Measurements from ENCODE around the gene C3orf62. TPM values are rescaled to one million over a fixed set of nuclear protein-coding genes. Genes with fewer than 3 reads are reported as not detected.
"Not testable (repeated sequence)": the region's sequence is repeated elsewhere in the genome, so short reads cannot be mapped to it uniquely, and the experiment has no call there.

C3orf62 gene
- total RNA-seq, 2 donors from 2014 or later, result 4.6 to 7.0 TPM

GRCh38 chr3:49220985-49221563 is 56.0 kb downstream of the C3orf62 start:
- not testable (repeated sequence) for ATAC-seq (replicated peaks in 1 of 2); H3K4me3 Mint-ChIP-seq; H3K27me3 Mint-ChIP-seq (ENCODE audit: low read depth); H3K9me3 Mint-ChIP-seq; H3K4me1 Mint-ChIP-seq (ENCODE audit: low read depth); H3K27ac Mint-ChIP-seq; H3K36me3 Mint-ChIP-seq (ENCODE audit: insufficient read depth in 2 of 2); DNase-seq

- ATAC-seq (replicated peaks in 1 of 2), result no peak
- H3K27ac Mint-ChIP-seq, result no peak overlapping the region
- no peaks in the 10 kb centered on the region for H3K36me3 Mint-ChIP-seq (ENCODE audit: insufficient read depth in 2 of 2)
Measured at GRCh38 chr3:49219132-49219531, 57.9 kb downstream of the C3orf62 start.

More at GRCh38 chr3:49219132-49219531, 57.9 kb downstream of the C3orf62 start:
- peaks cover 7 to 11% of the 10 kb centered on the region in 2 donors for H3K9me3 Mint-ChIP-seq
- H3K27me3 Mint-ChIP-seq (ENCODE audit: low read depth), result peaks cover 8% of the 10 kb centered on the region
- H3K4me3 Mint-ChIP-seq, result no peak overlapping the region
- H3K4me1 Mint-ChIP-seq (ENCODE audit: low read depth), result peaks cover 5% of the 10 kb centered on the region
- no peak for DNase-seq

Other genes with a start within 250 kb of the C3orf62 start
- gene IMPDH2, start 247.8 kb downstream of the C3orf62 start, total RNA-seq, result 100 to 1,000 TPM; 490 to 562 TPM
- 100 to 1,000 TPM; 120 to 123 TPM for gene QRICH1, start 183.2 kb downstream of the C3orf62 start, total RNA-seq
- 100 to 1,000 TPM; 340 to 371 TPM for gene QARS1, start 172.5 kb downstream of the C3orf62 start, total RNA-seq
- 10 to 100 TPM; 65.5 to 92.2 TPM for gene USP19, start 156.4 kb downstream of the C3orf62 start, total RNA-seq
- gene LAMB2, start 144.2 kb downstream of the C3orf62 start, total RNA-seq, result 1 to 10 TPM in 1 of 2 donors, under 1 TPM in 1; 0.39 to 1.7 TPM
- gene CCDC71, start 110.9 kb downstream of the C3orf62 start, total RNA-seq, result 10 to 100 TPM; 15.7 to 16.8 TPM
- gene KLHDC8B, start 105.6 kb downstream of the C3orf62 start, total RNA-seq, result 1 to 10 TPM; 3.0 to 5.4 TPM
- 10 to 100 TPM; 70.2 to 76.5 TPM for gene USP4, start 62.8 kb upstream of the C3orf62 start, total RNA-seq
- gene GPX1, start 81.1 kb upstream of the C3orf62 start, total RNA-seq, result 100 to 1,000 TPM; 112 to 124 TPM
- gene RHOA, start 134.7 kb upstream of the C3orf62 start, total RNA-seq, result 100 to 1,000 TPM; 458 to 468 TPM
- 10 to 100 TPM; 22.0 to 23.4 TPM for gene TCTA, start 135.2 kb upstream of the C3orf62 start, total RNA-seq
- 1 to 10 TPM; 7.4 to 7.5 TPM for gene AMT, start 145.2 kb upstream of the C3orf62 start, total RNA-seq
- gene NICN1, start 152.1 kb upstream of the C3orf62 start, total RNA-seq, result 10 to 100 TPM; 15.3 to 18.4 TPM
- gene DAG1, start 193.0 kb upstream of the C3orf62 start, total RNA-seq, result 10 to 100 TPM in 1 of 2 donors, 1 to 10 TPM in 1; 9.1 to 10.3 TPM